Fibroblast of lung (primary cell): ENCODE data around the gene PLAC1. TPM values are rescaled to one million over a fixed set of nuclear protein-coding genes. Genes with fewer than 3 reads are reported as not detected.

Source experiments
- DNase-seq, 2 donors: peaks; one replicate each; pipeline versions ENCODE4 v3.0.0 to v3.0.0-alpha.2; 2010; ENCODE audit warnings: low read depth in 2 of 2
- H2AFZ ChIP-seq: 2 replicates; pipeline ENCODE4 v1.5.1; 2012; ENCODE audit warnings: low read length, control low read depth, inconsistent platforms
- H3K27ac ChIP-seq: 2 replicates; pipeline ENCODE4 v1.5.1; 2011; ENCODE audit warnings: low read length, control low read depth; ENCODE audit not compliant: insufficient read depth
- H3K27me3 ChIP-seq: 2 replicates; pipeline ENCODE4 v1.5.1; 2011; ENCODE audit warnings: mild to moderate bottlenecking, low read length; ENCODE audit not compliant: control insufficient read depth, insufficient read depth
- H3K36me3 ChIP-seq: 2 replicates; pipeline ENCODE4 v1.5.1; 2011; ENCODE audit warnings: low read length; ENCODE audit not compliant: control insufficient read depth, insufficient read depth
- H3K4me1 ChIP-seq: 2 replicates; pipeline ENCODE4 v1.5.1; 2011; ENCODE audit warnings: low read length; ENCODE audit not compliant: control insufficient read depth, insufficient read depth; ENCODE audit errors: extremely low read depth
- H3K4me2 ChIP-seq: 2 replicates; pipeline ENCODE4 v1.5.1; 2011; ENCODE audit warnings: low read length, control low read depth; ENCODE audit not compliant: insufficient read depth; ENCODE audit errors: extremely low read depth
- H3K4me3 ChIP-seq, 4 experiments: fragments of 200-600 bp in 1 of 4; sonication (generic) in 1 of 4; replicated peaks in 1 of 4; 2 replicates each; pipeline ENCODE4 v1.5.1; 2011 to 2016; ENCODE audit warnings: low read length in 4 of 4, low read depth in 3 of 4, mild to moderate bottlenecking in 3 of 4, control low read depth in 2 of 4, inconsistent platforms in 1 of 4, mixed read lengths in 1 of 4; ENCODE audit not compliant: insufficient read depth in 1 of 4; ENCODE audit errors: control extremely low read depth in 1 of 4
- H3K79me2 ChIP-seq: 2 replicates; pipeline ENCODE4 v1.5.1; 2012; ENCODE audit warnings: mild to moderate bottlenecking, low read length, inconsistent platforms; ENCODE audit not compliant: control insufficient read depth, insufficient read depth
- H3K9ac ChIP-seq: 2 replicates; pipeline ENCODE4 v1.5.1; 2011; ENCODE audit warnings: mild to moderate bottlenecking, low read length, control low read depth; ENCODE audit not compliant: insufficient read depth
- H3K9me3 ChIP-seq: 2 replicates; pipeline ENCODE4 v1.5.1; 2012; ENCODE audit warnings: low read depth, low read length; ENCODE audit not compliant: control insufficient read depth, insufficient read depth
- H4K20me1 ChIP-seq: 2 replicates; pipeline ENCODE4 v1.5.1; 2011; ENCODE audit warnings: low read length; ENCODE audit not compliant: control insufficient read depth, insufficient read depth; ENCODE audit errors: extremely low read depth
- EZH2 ChIP-seq: IDR thresholded peaks from 2 replicates; pipeline ENCODE4 v1.5.1; 2012; ENCODE audit warnings: low read length, control low read depth, mild to moderate bottlenecking; ENCODE audit errors: missing control alignments
- polyA plus RNA-seq, 2 donors: library from polyadenylated mRNA; depleted of rRNA in 1 of 2; stranded (reverse) in 1 of 2; unstranded in 1 of 2; fragments of >200 nt; gene quantifications; 2 replicates each; pipeline ENCODE4 v1.2.1, GENCODE V29; 2011 to 2012; ENCODE audit warnings: missing spikeins in 1 of 2
- total RNA-seq: library from RNA; depleted of rRNA; stranded (reverse); fragments of >200 nt; gene quantifications from 2 replicates; pipeline ENCODE4 v1.2.1, GENCODE V29; 2014
- TF ChIP-seq, protein P1 (sequence below), 2 donors: IDR thresholded peaks in 1 of 2; conservative IDR thresholded peaks in 1 of 2; 1 replicate in 1 of 2; 2 replicates in 1 of 2; pipeline ENCODE4 v1.5.1; 2011 to 2012; ENCODE audit warnings: low read length in 2 of 2, control low read depth in 1 of 2, inconsistent platforms in 1 of 2, low read depth in 1 of 2, mild to moderate bottlenecking in 1 of 2

Gene PLAC1
- total and polyA plus RNA-seq, 2 donors (not counting 1 experiment from before 2014, with no cell fraction given), result 0.17 to 0.22 TPM

DNA sequence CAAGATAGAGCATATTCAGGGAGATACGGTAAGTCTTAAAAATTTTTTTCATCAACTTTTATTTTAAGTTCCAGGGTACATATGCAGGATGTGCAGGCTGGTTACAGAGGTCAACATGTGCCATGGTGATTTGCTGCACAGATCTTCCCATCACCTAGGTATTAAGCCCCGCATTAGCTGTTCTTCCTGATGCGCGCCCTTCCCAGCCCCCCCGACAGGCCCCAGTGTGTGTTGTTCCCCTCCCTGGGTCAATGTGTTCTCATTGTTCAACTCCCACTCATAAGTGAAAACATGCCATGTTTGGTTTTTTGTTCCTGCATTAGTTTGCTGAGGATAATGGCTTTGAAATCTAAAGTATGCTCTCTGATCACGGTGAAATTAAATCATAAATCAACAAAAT is 134.1 kb downstream of the PLAC1 start:
- no peak overlapping the region for H3K9ac ChIP-seq
- DNase-seq, result no peak
- no peaks in the 10 kb centered on the region for H3K9me3 ChIP-seq
- H3K27ac ChIP-seq, result no peak overlapping the region
- no peaks in the 10 kb centered on the region for H3K27me3 ChIP-seq
- H3K36me3 ChIP-seq, result no peaks in the 10 kb centered on the region
- H3K4me1 ChIP-seq, result no peaks in the 10 kb centered on the region
- no peak overlapping the region for H3K4me2 ChIP-seq
- no peaks in the 10 kb centered on the region for H3K79me2 ChIP-seq
- no peaks in the 10 kb centered on the region for H4K20me1 ChIP-seq
- no peak overlapping the region for H2AFZ ChIP-seq
- TF ChIP-seq, protein P1, sequence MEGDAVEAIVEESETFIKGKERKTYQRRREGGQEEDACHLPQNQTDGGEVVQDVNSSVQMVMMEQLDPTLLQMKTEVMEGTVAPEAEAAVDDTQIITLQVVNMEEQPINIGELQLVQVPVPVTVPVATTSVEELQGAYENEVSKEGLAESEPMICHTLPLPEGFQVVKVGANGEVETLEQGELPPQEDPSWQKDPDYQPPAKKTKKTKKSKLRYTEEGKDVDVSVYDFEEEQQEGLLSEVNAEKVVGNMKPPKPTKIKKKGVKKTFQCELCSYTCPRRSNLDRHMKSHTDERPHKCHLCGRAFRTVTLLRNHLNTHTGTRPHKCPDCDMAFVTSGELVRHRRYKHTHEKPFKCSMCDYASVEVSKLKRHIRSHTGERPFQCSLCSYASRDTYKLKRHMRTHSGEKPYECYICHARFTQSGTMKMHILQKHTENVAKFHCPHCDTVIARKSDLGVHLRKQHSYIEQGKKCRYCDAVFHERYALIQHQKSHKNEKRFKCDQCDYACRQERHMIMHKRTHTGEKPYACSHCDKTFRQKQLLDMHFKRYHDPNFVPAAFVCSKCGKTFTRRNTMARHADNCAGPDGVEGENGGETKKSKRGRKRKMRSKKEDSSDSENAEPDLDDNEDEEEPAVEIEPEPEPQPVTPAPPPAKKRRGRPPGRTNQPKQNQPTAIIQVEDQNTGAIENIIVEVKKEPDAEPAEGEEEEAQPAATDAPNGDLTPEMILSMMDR (conservative IDR thresholded peaks at IDR 0.05 in 1 of 2, IDR thresholded peaks at IDR 0.05 in 1 of 2; ENCODE audit: low read depth in 1 of 2, low read length in 2 of 2), result no peak
- no peak overlapping the region for H3K4me3 ChIP-seq

DNA sequence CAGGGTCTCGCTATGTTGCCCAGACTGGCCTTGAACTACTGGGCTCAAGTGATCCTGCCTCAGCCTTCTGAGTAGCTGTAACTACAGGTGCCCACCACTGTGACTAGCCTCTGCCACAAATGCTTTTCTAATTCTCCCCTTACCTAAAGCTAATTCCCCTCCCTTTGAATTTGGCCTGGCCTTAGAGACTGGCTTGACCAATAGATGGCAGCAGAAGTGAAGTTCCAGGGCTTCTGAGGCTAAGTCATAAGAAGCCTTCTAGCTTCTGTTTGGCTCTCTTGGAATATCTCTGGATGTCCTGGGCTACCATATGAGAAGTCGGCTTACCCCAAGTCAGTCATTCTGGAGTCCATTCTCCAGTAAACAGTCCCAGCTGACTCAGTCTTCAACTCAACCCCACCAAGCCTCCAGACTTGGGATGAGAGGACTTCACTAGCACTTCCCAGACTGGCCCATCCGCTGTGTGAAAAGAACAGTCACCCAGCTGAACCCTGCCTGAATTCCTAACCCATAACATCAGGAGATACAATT is 137.3 kb downstream of the PLAC1 start:
- DNase-seq, result peak; percentile 62 to 80
- TF ChIP-seq, protein P1 (conservative IDR thresholded peaks at IDR 0.05 in 1 of 2, IDR thresholded peaks at IDR 0.05 in 1 of 2; ENCODE audit: low read depth in 1 of 2, low read length in 2 of 2), result peak; percentile 58 to 70
- no peak for TF ChIP-seq EZH2
- no peaks in the 10 kb centered on the region for H3K36me3 ChIP-seq
- no peaks in the 10 kb centered on the region for H3K9me3 ChIP-seq
- H3K79me2 ChIP-seq, result no peaks in the 10 kb centered on the region
- H4K20me1 ChIP-seq, result no peaks in the 10 kb centered on the region
- H3K4me3 ChIP-seq, result no peak overlapping the region
- H3K4me1 ChIP-seq, result no peaks in the 10 kb centered on the region
- H2AFZ ChIP-seq, result no peak overlapping the region
- no peak overlapping the region for H3K27ac ChIP-seq
- no peak overlapping the region for H3K4me2 ChIP-seq
- no peak overlapping the region for H3K9ac ChIP-seq
- no peaks in the 10 kb centered on the region for H3K27me3 ChIP-seq

Other genes with a start within 250 kb of the PLAC1 start
- 18.5 and 23.0 TPM in 2 replicates for gene HPRT1, start 198.3 kb downstream of the PLAC1 start, total RNA-seq
- gene HPRT1, start 198.3 kb downstream of the PLAC1 start, polyA plus RNA-seq, result 51.8 and 63.8 TPM in 2 replicates
- gene PABIR2, start 138.7 kb upstream of the PLAC1 start, total RNA-seq, result 9.0 and 16.8 TPM in 2 replicates
- gene PABIR2, start 138.7 kb upstream of the PLAC1 start, polyA plus RNA-seq, result 18.8 and 27.2 TPM in 2 replicates